ENCODE results near the gene TMEM164.
"Not testable (repeated sequence)": the region's sequence is repeated elsewhere in the genome, so short reads cannot be mapped to it uniquely, and the experiment has no call there.

TMEM164 gene

GRCh38 chrX:110002300-110003166 lies at the start of gene TMEM164:
TSS of gene TMEM164 (plus strand) at chrX:110003114. CDS start at chrX:110003775, 661 bp downstream.
- DNase-seq = peak; percentile 68

GRCh38 chrX:109954333-109954732 lies 48.6 kb upstream of the TMEM164 start:
- no peak for DNase-seq

GRCh38 chrX:109954955-109955354 lies 48.0 kb upstream of the TMEM164 start:
- DNase-seq = no peak

- DNase-seq = no peak
Observed at GRCh38 chrX:109958266-109958665, 44.6 kb upstream of the TMEM164 start.

GRCh38 chrX:109959356-109959871 lies 43.5 kb upstream of the TMEM164 start:
- no peak for DNase-seq

GRCh38 chrX:109964390-109964789 lies 38.5 kb upstream of the TMEM164 start:
- no peak for DNase-seq

- DNase-seq = no peak
Observed at GRCh38 chrX:109966246-109966645, 36.7 kb upstream of the TMEM164 start.

GRCh38 chrX:109967156-109967555 lies 35.8 kb upstream of the TMEM164 start:
- no peak for DNase-seq

GRCh38 chrX:109970841-109971240 lies 32.1 kb upstream of the TMEM164 start:
- DNase-seq = not testable (repeated sequence)

- no peak for DNase-seq
Observed at GRCh38 chrX:109974906-109975655, 27.8 kb upstream of the TMEM164 start.

GRCh38 chrX:109985210-109985609 lies 17.7 kb upstream of the TMEM164 start:
- not testable (repeated sequence) for DNase-seq

- DNase-seq = no peak
Observed at GRCh38 chrX:109987884-109988283, 15.0 kb upstream of the TMEM164 start.

- no peak for DNase-seq
Observed at GRCh38 chrX:109990582-109991276, 12.2 kb upstream of the TMEM164 start.

GRCh38 chrX:109992203-109992602 lies 10.7 kb upstream of the TMEM164 start:
- no peak for DNase-seq

- DNase-seq = no peak
Observed at GRCh38 chrX:109995155-109995554, 7.8 kb upstream of the TMEM164 start.

GRCh38 chrX:109997786-109998452 lies 5.0 kb upstream of the TMEM164 start:
- DNase-seq = no peak

GRCh38 chrX:110000000-110000399 lies 2.9 kb upstream of the TMEM164 start:
- no peak for DNase-seq

GRCh38 chrX:110000847-110001713 lies 1.8 kb upstream of the TMEM164 start:
- no peak for DNase-seq

- no peak for DNase-seq
Observed at GRCh38 chrX:110001740-110002299, 1.1 kb upstream of the TMEM164 start.

- DNase-seq = no peak
Observed at GRCh38 chrX:110003167-110004156, 548 bp downstream of the TMEM164 start.
